GM18505 (cell line): ENCODE data around the gene SDF2L1.
"Not testable (repeated sequence)": the region's sequence is repeated elsewhere in the genome, so short reads cannot be mapped to it uniquely, and the experiment has no call there.

ENCODE experiments used
- ATAC-seq: cut with Tn5 transposase; IDR thresholded peaks from one replicate; pipeline ENCODE4 v1.9.1; 2021; ENCODE audit not compliant: unreplicated experiment
- POLR2A ChIP-seq: IDR thresholded peaks from 4 replicates; pipeline ENCODE4 v1.6.1; 2011; ENCODE audit warnings: borderline replicate concordance; ENCODE audit not compliant: insufficient read depth, insufficient read length; ENCODE audit errors: extremely low read depth

The SDF2L1 gene

GRCh38 chr22:21611210-21611977, 30.7 kb upstream of the SDF2L1 start:
- TF ChIP-seq POLR2A: no peak
- no peak for ATAC-seq

GRCh38 chr22:21612858-21613257, 29.2 kb upstream of the SDF2L1 start:
- ATAC-seq: no peak
- TF ChIP-seq POLR2A: no peak

- no peak for TF ChIP-seq POLR2A
- ATAC-seq: no peak
These were observed 28.4 kb upstream of the SDF2L1 start for GRCh38 chr22:21613553-21614233.

DNA sequence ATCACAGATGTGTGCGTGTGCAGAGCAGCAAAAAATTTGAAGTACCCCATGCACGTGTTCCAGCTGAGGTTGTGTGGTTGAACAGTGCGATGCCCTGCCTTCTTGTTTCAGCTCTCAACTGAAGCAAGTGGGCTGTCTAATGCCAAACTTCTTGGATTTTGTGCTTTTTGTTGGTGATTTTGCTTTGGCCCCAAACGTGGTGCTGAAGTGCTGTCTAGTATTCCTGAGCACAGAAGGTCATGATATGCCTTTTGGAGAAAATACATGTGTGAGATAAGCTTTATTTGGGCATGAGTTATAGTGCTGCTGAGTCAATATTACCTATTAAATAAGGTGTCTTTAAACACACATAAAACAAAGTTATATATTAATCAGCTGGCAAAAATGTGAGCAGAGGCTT, 26.4 kb upstream of the SDF2L1 start:
- no peak for TF ChIP-seq POLR2A
- ATAC-seq: no peak

DNA sequence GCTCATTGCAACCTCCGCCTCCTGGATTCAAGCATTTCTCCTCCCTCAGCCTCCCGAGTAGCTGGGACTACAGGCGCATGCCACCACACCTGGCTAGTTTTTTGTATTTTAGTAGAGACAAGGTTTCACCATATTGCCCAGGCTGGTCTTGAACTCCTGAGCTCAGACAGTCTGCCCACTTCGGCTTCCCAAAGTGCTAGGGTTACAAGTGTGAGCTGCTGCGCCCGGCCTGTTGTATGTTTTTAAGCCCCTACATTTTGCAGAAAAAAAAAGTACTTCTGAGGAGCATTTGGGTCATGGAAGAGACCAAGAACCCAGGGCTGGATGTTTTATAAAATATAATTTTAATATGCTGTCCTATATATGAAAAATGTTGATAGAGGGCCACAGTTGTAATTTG, 24.8 kb upstream of the SDF2L1 start:
- ATAC-seq: not testable (repeated sequence)

DNA sequence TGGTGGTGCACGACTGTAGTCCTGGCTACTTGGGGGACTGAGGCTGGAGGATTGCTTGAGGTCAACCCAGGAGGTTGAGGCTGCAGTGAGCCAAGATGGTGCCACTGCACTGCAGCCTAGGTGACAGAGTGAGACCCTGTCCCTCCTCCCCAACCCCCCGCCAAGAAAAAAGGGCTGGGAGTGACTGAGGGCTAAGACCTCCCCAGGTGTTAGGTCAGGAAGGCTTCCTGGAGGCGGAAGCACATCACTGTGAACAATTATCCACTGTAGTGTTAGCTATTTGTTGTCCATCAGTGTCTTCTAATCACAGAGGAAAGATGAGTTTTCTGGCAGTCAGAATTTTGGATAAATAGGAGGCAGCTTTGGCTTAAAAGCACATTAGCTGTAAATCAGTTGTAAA, 21.1 kb upstream of the SDF2L1 start:
- ATAC-seq: no peak
- no peak for TF ChIP-seq POLR2A

DNA sequence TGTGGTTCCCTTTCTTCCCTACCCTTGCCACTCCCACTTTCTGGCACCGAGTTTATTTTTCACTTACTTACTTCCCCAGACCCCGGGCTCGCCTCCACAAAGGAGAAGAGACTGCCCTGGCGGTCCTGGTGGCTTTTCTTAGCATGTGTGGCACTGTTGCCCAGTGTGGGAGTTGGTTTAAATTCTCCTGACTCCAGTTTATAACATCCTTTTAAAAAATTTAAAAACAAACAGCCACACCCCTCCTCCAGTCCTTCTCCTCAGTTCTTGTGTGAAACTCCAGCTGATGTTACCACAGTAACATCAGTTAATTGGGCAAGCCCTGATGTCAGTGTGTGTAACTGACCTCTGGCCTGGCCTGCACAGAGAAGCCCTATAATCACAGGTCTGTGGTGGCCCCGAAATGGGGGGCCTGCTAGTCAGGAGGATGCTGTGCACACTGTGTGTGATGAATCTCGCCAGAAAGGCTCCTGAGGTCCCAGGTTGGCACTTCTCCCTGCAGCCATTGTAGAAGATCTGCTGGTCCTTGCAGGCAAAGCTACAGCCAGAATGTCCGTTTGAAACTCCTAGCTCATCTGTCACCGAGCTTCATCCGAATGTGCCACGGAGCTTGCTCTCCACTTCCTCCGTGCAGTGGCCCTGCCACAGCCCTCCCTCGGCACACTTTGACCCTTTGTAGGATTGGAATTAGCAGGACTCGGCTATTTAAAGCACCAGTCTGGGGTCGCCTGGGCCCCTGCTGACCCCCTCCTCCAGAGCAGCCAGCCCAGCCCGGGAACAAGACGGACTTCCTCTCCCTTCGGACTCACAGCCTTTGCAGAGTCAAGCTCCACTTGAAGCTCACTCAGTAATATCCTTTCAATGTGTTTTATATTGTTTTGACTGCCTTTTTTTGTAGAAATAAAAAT, 19.8 kb upstream of the SDF2L1 start:
- no peak for TF ChIP-seq POLR2A
- ATAC-seq: no peak

GRCh38 chr22:21622919-21623647, 19.0 kb upstream of the SDF2L1 start:
- no peak for TF ChIP-seq POLR2A
- ATAC-seq: no peak

GRCh38 chr22:21623648-21623970, 18.5 kb upstream of the SDF2L1 start:
- ATAC-seq: no peak
- no peak for TF ChIP-seq POLR2A

DNA sequence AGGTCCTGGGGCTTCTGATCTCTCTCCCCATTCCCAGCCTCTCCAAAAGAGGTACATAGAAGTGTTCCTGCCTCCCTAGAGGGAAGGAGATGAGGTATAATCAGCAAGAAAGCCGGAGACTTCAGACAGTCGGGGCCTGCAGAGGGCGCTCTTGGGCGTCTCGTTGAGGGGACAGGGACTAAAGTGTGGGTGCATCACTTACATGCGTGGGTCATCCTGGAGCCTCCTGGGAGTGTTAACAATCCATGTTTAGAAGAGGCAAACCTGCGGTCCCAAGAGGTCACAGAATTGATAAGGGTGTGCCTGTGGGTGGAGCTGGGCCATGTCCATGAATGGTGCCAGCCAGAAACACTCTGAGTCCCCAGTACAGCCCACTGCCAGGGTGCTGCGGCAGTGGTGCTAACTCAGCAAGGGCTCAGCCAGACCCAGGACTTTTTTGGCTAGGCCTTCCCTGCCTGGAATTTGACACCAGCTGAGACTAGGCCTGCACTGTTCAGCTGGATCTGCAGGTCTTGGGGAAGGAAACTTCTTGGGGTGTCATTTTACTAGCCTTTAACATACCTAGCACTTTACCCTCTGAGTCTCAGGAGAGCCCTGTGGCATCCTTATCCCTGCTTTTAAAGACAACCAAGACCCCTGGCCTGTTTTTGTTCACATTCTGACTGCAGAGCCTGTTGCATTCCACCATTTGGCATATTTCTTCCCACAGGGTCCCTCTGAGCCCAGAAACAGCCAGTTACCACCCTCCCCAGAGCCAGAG, 17.8 kb upstream of the SDF2L1 start:
- TF ChIP-seq POLR2A: no peak
- ATAC-seq: no peak

DNA sequence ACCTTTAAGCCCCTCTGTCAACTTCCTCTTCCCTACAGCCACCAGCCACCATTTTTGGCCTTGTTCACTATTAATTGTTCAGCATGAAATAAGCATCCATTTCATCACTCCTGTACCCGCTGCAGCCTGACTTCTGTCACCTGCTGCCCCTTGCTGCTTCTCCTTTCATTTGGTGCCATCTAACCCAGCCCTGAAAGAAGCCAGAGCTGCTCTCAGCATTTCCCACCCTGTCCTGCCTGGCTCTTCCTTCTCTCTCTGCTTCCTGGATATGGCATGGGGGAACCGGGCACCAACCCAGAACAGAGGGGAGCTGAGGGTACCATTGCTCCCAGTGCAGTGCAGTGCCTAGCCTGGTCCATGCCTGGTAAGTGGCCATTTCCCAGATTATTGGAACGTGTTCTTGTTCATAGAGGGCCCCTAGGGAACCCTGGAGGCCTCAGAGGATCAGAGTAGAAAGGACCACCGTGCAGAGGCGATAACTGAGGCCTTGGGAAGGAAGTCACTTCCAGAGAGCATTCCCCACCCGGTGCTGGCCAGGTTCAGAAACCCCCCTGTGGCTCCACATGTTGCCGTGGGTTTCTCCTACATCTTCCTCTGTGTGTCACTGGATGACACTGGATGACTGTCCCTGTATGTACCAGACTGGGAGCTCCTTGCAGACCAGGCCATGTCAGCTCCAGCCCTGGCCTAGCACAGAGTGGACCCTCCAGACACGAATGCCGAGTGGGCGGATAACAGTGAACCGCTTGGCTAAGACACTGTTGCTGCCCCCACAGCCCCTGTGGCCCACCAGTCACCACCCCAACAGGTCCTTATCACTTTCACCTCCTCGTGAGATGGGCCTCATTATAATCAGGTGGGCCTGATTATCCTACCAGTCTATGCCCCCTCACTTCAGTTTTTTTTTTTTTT, 17.0 kb upstream of the SDF2L1 start:
- no peak for ATAC-seq
- TF ChIP-seq POLR2A: no peak
